ENCODE data around the gene SLC26A11. TPM values are rescaled to one million over a fixed set of nuclear protein-coding genes. Genes with fewer than 3 reads are reported as not detected.

Gene SLC26A11
- total RNA-seq, 2 experiments from 2014 or later: 46.5 to 50.9 TPM

DNA sequence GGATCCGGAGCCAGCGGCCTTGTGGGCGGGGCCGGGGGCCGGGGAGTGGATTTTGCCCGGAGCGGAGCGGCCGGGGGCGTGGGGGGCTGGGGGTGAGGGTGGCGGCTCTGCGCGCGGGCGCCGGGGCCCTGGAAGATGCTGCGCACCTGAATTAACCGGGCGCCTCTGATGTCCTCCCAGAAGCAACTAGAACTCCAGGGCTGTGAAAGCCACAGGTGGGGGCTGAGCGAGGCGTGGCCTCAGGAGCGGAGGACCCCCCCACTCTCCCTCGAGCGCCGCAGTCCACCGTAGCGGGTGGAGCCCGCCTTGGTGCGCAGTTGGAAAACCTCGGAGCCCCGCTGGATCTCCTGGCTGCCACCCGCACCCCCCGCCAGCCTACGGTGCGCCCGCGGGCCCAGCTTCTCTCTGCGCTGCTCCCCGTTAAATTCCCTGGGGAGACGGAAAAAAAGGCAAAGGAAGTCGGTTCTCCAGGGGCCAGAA, 549 bp downstream of the SLC26A11 start:
- Mint-ChIP-seq H3K27ac (peak overlapping the region; percentile 79), H3K4me3 (peak overlapping the region; percentile 86), H3K36me3 (ENCODE audit: low read depth) (peaks cover 54% of the 10 kb centered on the region), H3K4me1 (ENCODE audit: low read depth) (peaks cover 43% of the 10 kb centered on the region), H3K27me3 (no peaks in the 10 kb centered on the region), H3K9me3 (no peaks in the 10 kb centered on the region)
- H3K36me3 ChIP-seq (ENCODE audit: insufficient read depth, low read length): peaks cover 21% of the 10 kb centered on the region
- ChIA-PET POLR2A (interaction anchor here (1.2 kb wide), 1 partner anchor 40 kb away, joined by 3 read pairs; the partner anchor contains the start of gene RNF213), CTCF (no interaction called here)
- DNase-seq (peak in 7 of 14 experiments; percentile 4 to 57 (median 27)), ATAC-seq (ENCODE audit: poor library complexity) (no peak)
- H3K27ac ChIP-seq (ENCODE audit: low read depth in 1 of 2, low read length in 2 of 2): peak overlapping the region in 1 of 2 donors; percentile 27
- TF ChIP-seq, protein P1, sequence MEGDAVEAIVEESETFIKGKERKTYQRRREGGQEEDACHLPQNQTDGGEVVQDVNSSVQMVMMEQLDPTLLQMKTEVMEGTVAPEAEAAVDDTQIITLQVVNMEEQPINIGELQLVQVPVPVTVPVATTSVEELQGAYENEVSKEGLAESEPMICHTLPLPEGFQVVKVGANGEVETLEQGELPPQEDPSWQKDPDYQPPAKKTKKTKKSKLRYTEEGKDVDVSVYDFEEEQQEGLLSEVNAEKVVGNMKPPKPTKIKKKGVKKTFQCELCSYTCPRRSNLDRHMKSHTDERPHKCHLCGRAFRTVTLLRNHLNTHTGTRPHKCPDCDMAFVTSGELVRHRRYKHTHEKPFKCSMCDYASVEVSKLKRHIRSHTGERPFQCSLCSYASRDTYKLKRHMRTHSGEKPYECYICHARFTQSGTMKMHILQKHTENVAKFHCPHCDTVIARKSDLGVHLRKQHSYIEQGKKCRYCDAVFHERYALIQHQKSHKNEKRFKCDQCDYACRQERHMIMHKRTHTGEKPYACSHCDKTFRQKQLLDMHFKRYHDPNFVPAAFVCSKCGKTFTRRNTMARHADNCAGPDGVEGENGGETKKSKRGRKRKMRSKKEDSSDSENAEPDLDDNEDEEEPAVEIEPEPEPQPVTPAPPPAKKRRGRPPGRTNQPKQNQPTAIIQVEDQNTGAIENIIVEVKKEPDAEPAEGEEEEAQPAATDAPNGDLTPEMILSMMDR (IDR thresholded peaks at IDR 0.05): no peak
- H3K27me3 ChIP-seq (ENCODE audit: control insufficient read depth in 1 of 2, insufficient read depth in 2 of 2, low read length in 2 of 2): no peaks in the 10 kb centered on the region
- H3K4me1 ChIP-seq (ENCODE audit: insufficient read depth, low read length): peaks cover 45% of the 10 kb centered on the region
- H3K9me3 ChIP-seq (ENCODE audit: control insufficient read depth in 1 of 2, insufficient read depth in 1 of 2, low read length in 2 of 2): no peaks in the 10 kb centered on the region
- peak overlapping the region; percentile 99 for H3K4me3 ChIP-seq (ENCODE audit: low read length)
- intact Hi-C loops (cut with DNase I, micrococcal nuclease): loop anchor here in 1 of 2 experiments (5.0 kb wide), 1 partner anchor 118 kb away; the partner anchor contains the start of gene GAA

DNA sequence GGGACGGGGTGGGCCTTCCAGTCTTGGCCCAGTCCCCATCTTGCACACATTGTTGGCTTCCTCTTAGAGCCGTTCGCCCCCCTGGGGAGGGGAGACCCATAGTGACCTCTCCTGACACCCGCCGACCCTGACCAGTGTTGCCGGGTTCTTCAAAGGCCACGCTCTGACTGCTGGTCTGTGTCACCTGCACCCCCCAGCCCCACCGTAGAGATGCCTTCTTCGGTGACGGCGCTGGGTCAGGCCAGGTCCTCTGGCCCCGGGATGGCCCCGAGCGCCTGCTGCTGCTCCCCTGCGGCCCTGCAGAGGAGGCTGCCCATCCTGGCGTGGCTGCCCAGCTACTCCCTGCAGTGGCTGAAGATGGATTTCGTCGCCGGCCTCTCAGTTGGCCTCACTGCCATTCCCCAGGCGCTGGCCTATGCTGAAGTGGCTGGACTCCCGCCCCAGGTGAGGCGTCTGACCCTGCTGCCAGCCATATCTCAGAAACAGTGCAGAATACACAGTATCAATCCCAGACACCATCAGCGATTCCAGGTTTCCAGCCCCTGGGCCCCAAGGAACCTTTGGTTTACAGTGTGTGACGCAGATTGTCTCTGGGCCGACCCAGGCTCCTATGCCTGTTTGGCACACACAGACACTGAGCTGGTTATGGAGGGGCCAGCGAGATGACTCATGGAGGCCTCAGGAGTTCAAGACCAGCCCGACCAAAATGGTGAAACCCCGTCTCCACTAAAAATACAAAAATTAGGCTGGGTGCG, 1.3 kb downstream of the SLC26A11 start:
- ChIA-PET CTCF (no interaction called here), POLR2A (no interaction called here)
- no peak for ATAC-seq (ENCODE audit: poor library complexity)

DNA sequence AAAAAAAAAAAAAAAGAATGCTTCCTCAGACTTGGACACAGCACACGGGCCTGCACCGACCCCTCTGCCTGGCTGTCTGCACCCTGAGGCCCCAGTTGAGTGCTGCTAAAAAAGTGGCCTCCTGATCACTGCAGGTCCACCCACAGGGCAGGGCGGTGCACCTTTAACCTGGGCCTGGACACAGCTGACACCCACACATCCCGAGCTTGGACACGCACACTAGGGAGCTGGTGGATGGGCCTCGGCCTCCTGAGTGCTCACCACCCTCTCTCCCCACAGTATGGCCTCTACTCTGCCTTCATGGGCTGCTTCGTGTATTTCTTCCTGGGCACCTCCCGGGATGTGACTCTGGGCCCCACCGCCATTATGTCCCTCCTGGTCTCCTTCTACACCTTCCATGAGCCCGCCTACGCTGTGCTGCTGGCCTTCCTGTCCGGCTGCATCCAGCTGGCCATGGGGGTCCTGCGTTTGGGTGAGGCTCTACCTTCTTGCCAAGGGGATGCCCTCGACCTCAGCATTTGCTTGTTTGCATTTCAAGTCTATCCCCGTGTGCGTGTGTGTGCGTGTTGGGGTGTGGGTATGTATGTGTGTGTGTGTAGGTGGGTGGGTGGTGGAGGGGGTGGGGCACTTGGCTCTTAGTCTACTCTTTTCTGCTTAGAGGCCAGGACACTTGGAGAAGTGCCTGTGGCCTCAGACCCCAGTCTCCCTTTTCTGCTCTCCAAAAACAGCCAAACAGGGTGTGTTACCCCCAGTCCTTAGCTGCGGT, 2.3 kb downstream of the SLC26A11 start:
- H3K27ac Mint-ChIP-seq: peak overlapping the region; percentile 65
- peaks cover 37% of the 10 kb centered on the region for H3K4me1 ChIP-seq (ENCODE audit: insufficient read depth, low read length)
- intact Hi-C loops (cut with DNase I, micrococcal nuclease): loop anchor here in 1 of 2 experiments (5.0 kb wide), 1 partner anchor 120 kb away; the partner anchor contains the start of gene GAA
- no peak for DNase-seq
- peak overlapping the region; percentile 79 for H3K4me3 Mint-ChIP-seq
- peaks cover 31% of the 10 kb centered on the region for H3K4me1 Mint-ChIP-seq (ENCODE audit: low read depth)
- no peaks in the 10 kb centered on the region for H3K27me3 Mint-ChIP-seq
- ATAC-seq (ENCODE audit: poor library complexity): no peak
- no peaks in the 10 kb centered on the region for H3K9me3 Mint-ChIP-seq
- peaks cover 9% of the 10 kb centered on the region for H3K36me3 ChIP-seq (ENCODE audit: insufficient read depth, low read length)
- H3K9me3 ChIP-seq (ENCODE audit: control insufficient read depth in 1 of 2, insufficient read depth in 1 of 2, low read length in 2 of 2): no peaks in the 10 kb centered on the region
- no peak overlapping the region for H3K27ac ChIP-seq (ENCODE audit: low read depth in 1 of 2, low read length in 2 of 2)
- no peaks in the 10 kb centered on the region for H3K27me3 ChIP-seq (ENCODE audit: control insufficient read depth in 1 of 2, insufficient read depth in 2 of 2, low read length in 2 of 2)
- H3K36me3 Mint-ChIP-seq (ENCODE audit: low read depth): peaks cover 53% of the 10 kb centered on the region
- ChIA-PET CTCF (no interaction called here), POLR2A (no interaction called here)
- TF ChIP-seq, protein P1 (IDR thresholded peaks at IDR 0.05): no peak
- H3K4me3 ChIP-seq (ENCODE audit: low read length): no peak overlapping the region

More for the DNA sequence above, 1.3 kb downstream of the SLC26A11 start:
- Histone ChIP-seq H3K4me3 (ENCODE audit: low read length) (peak overlapping the region; percentile 99), H3K27me3 (ENCODE audit: control insufficient read depth in 1 of 2, insufficient read depth in 2 of 2, low read length in 2 of 2) (no peaks in the 10 kb centered on the region), H3K27ac (ENCODE audit: low read depth in 1 of 2, low read length in 2 of 2) (no peak overlapping the region), H3K9me3 (ENCODE audit: control insufficient read depth in 1 of 2, insufficient read depth in 1 of 2, low read length in 2 of 2) (no peaks in the 10 kb centered on the region), H3K36me3 (ENCODE audit: insufficient read depth, low read length) (peaks cover 16% of the 10 kb centered on the region), H3K4me1 (ENCODE audit: insufficient read depth, low read length) (peaks cover 42% of the 10 kb centered on the region)
- TF ChIP-seq, protein P1 (IDR thresholded peaks at IDR 0.05): no peak
- intact Hi-C loops (cut with DNase I, micrococcal nuclease): loop anchor here in 1 of 2 experiments (5.0 kb wide), 1 partner anchor 119 kb away; the partner anchor contains the start of gene GAA
- H3K27me3 Mint-ChIP-seq: no peaks in the 10 kb centered on the region
- H3K9me3 Mint-ChIP-seq: no peaks in the 10 kb centered on the region
- peak overlapping the region; percentile 86 for H3K4me3 Mint-ChIP-seq
- peaks cover 38% of the 10 kb centered on the region for H3K4me1 Mint-ChIP-seq (ENCODE audit: low read depth)
- peaks cover 51% of the 10 kb centered on the region for H3K36me3 Mint-ChIP-seq (ENCODE audit: low read depth)
- H3K27ac Mint-ChIP-seq: peak overlapping the region; percentile 79
- peak in 1 of 14 experiments; percentile 23 for DNase-seq

Measured in CD4-positive, alpha-beta T cell (primary cell).